GM12878 (cell line): ENCODE measurements around the gene TADA1. TPM values are rescaled to one million over a fixed set of nuclear protein-coding genes. Genes with fewer than 3 reads are reported as not detected.

ENCODE experiments used
- ATAC-seq: fragments of 200-7000 bp; cut with Tn5 transposase; 3 replicates; pipeline ENCODE4 v1.9.1; 2020; ENCODE audit warnings: mild to moderate bottlenecking, moderate library complexity
- BruUV-seq: library from RNA; stranded (reverse); fragments of 400-500 nt; replicated peaks from 2 replicates; lab custom pipeline; 2021; lab: Mats Ljungman, UMichigan
- CTCF ChIA-PET: fragments of 300-600 bp; sonication (Branson Sonifier 250); formaldehyde crosslinking; extraction: SDS; loops from one replicate; lab custom pipeline; 2021; ENCODE audit warnings: inconsistent platforms; lab: Yijun Ruan, JAX
- POLR2A ChIA-PET: fragments of 350-600 bp; formaldehyde crosslinking; extraction: SDS; loops from one replicate; lab custom pipeline; 2021; ENCODE audit warnings: inconsistent platforms; lab: Charles Lee
- RAD21 ChIA-PET: fragments of 300-600 bp; sonication (Branson Sonifier 250); formaldehyde crosslinking; loops from one replicate; lab custom pipeline; 2023; ENCODE audit warnings: antibody characterized with exemption; ENCODE audit not compliant: unreplicated experiment; lab: Charles Lee
- SMC1A ChIA-PET: fragments of 300-600 bp; sonication (Branson Sonifier 250); formaldehyde crosslinking; loops from one replicate; lab custom pipeline; 2023; ENCODE audit not compliant: unreplicated experiment, uncharacterized antibody; lab: Charles Lee
- DNase-seq: peaks from one replicate; pipeline ENCODE4 v3.0.0-alpha.2; 2011; ENCODE audit warnings: low read depth, low spot score
- FAIRE-seq: peaks from 3 replicates; lab custom pipeline; 2011; peaks lifted over from hg19 to GRCh38; lab: Jason Lieb, UNC
- H2AFZ ChIP-seq: 2 replicates; pipeline ENCODE4 v1.6.0; 2011; ENCODE audit warnings: low read depth, low read length, control low read depth; ENCODE audit not compliant: control insufficient read depth
- H3K27ac ChIP-seq: 2 replicates; pipeline ENCODE4 v1.5.1; 2011; ENCODE audit warnings: control low read depth; ENCODE audit not compliant: control insufficient read depth, insufficient read depth
- H3K27me3 ChIP-seq, 2 experiments: replicated peaks in 1 of 2; 2 replicates each; pipeline versions ENCODE4 v1.6.0 to v1.6.1; 2011; ENCODE audit warnings: low read length in 1 of 2; ENCODE audit not compliant: control insufficient read depth in 2 of 2, insufficient read depth in 2 of 2
- H3K36me3 ChIP-seq, 2 experiments: 2 replicates each; pipeline ENCODE4 v1.5.1; 2011; ENCODE audit warnings: low read length in 1 of 2; ENCODE audit not compliant: control insufficient read depth in 2 of 2, insufficient read depth in 2 of 2
- H3K4me1 ChIP-seq: 2 replicates; pipeline ENCODE4 v1.6.1; 2011; ENCODE audit warnings: mild to moderate bottlenecking, low read length, moderate library complexity, mixed read lengths; ENCODE audit not compliant: control insufficient read depth, insufficient read depth
- H3K4me2 ChIP-seq: 2 replicates; pipeline ENCODE4 v1.6.0; 2011; ENCODE audit warnings: control low read depth; ENCODE audit not compliant: control insufficient read depth, insufficient read depth
- H3K4me3 ChIP-seq: fragments of 200-600 bp; sonication (generic); 2 replicates; pipeline ENCODE4 v1.5.1; 2016
- H3K79me2 ChIP-seq: 2 replicates; pipeline ENCODE4 v1.6.0; 2011; ENCODE audit warnings: low read length; ENCODE audit not compliant: control insufficient read depth, insufficient read depth
- H3K9ac ChIP-seq: 2 replicates; pipeline ENCODE4 v1.8.0; 2011; ENCODE audit warnings: low read length, control low read depth, mixed read lengths; ENCODE audit not compliant: control insufficient read depth, insufficient read depth
- H3K9me3 ChIP-seq: replicated peaks from 3 replicates; pipeline ENCODE4 v1.5.1; 2011; ENCODE audit warnings: mild to moderate bottlenecking, low read length; ENCODE audit not compliant: control insufficient read depth, insufficient read depth
- H4K20me1 ChIP-seq: 2 replicates; pipeline ENCODE4 v1.6.0; 2011; ENCODE audit not compliant: control insufficient read depth, insufficient read depth
- SIX5 ChIP-seq: IDR thresholded peaks from 2 replicates; pipeline ENCODE4 v1.6.1; 2011; ENCODE audit warnings: mild to moderate bottlenecking, low read depth, low read length, moderate library complexity; ENCODE audit not compliant: severe bottlenecking
- in situ Hi-C: fragments of 300-500 bp; cut with MboI; formaldehyde crosslinking; loops from 9 replicates; pipeline ENCODE4 v1.14.3; 2018; ENCODE audit warnings: mixed read lengths
- intact Hi-C: fragments of 100-400 bp; cut with micrococcal nuclease; formaldehyde crosslinking; loops from one replicate; pipeline ENCODE4 v1.14.2; 2022; ENCODE audit not compliant: unreplicated experiment
- polyA plus RNA-seq, 11 experiments: library from polyadenylated mRNA; depleted of rRNA in 4 of 11; unstranded in 6 of 11; stranded (reverse) in 5 of 11; fragments of >200 nt; fragmentation: Nextera tagmentation in 4 of 11; fragmentation: Illumina TruSeq in 1 of 11; extraction: Ambion mirVana in 4 of 11; extraction: Trizol in 1 of 11; gene quantifications; 1 replicate in 1 of 11; 2 replicates in 10 of 11; pipeline versions ENCODE4 v1.2.1 to v1.2.3, GENCODE V29; 2011 to 2016; ENCODE audit warnings: inconsistent platforms in 2 of 11, missing spikeins in 2 of 11, low read depth in 1 of 11
- total RNA-seq, 4 experiments: library from RNA; depleted of rRNA in 3 of 4; stranded (reverse); fragments of >200 nt in 3 of 4; fragmentation: Illumina TruSeq in 1 of 4; extraction: Trizol in 1 of 4; gene quantifications; 2 replicates each; pipeline versions ENCODE4 v1.2.1 to v1.2.3, GENCODE V29; 2013 to 2021
- TF ChIP-seq, protein P1 (sequence below): IDR thresholded peaks from 2 replicates; pipeline ENCODE4 v1.6.1; 2012; ENCODE audit warnings: low read depth, low read length, improper control_type of control experiment
- TF ChIP-seq, protein P2 (sequence below): fragments of 450-650 bp; conservative IDR thresholded peaks from 2 replicates; pipeline ENCODE4 v1.6.1; 2017; ENCODE audit warnings: mild to moderate bottlenecking, moderate library complexity
- TF ChIP-seq, protein P3 (sequence below): fragments of 450-650 bp; IDR thresholded peaks from 2 replicates; pipeline ENCODE4 v1.6.1; 2017; ENCODE audit warnings: low read depth, mild to moderate bottlenecking, moderate library complexity

The TADA1 gene
- total and polyA plus RNA-seq, 10 of the 15 experiments (the other 5 are each of a cell fraction or from before 2014, with no cell fraction given): 15.2 to 38.6 (median 26.5) TPM

DNA sequence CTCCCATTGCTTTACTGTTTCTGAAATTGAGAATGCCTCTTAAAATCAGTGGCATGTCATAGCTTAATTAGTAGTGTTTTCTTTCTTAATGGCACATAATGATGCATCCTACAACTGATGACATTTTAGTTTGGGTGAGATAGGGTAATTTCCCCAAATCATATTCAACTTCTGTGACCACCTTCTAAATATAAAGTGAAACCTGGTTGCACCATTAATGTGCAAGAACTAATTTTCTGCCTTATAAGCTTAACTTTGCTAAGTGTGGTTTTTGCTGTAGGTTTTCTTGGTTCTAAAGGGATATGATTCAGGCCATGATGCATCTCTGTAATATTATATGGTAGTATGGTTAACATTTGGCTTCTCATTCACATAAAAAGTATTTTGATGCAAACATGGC, 27.9 kb downstream of the TADA1 start:
- POLR2A ChIA-PET: no interaction called here
- no peak for DNase-seq
- BruUV-seq: no TSS peak
- TF ChIP-seq, protein P1, sequence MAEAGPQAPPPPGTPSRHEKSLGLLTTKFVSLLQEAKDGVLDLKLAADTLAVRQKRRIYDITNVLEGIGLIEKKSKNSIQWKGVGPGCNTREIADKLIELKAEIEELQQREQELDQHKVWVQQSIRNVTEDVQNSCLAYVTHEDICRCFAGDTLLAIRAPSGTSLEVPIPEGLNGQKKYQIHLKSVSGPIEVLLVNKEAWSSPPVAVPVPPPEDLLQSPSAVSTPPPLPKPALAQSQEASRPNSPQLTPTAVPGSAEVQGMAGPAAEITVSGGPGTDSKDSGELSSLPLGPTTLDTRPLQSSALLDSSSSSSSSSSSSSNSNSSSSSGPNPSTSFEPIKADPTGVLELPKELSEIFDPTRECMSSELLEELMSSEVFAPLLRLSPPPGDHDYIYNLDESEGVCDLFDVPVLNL: no peak
- no peak for TF ChIP-seq SIX5
- TF ChIP-seq, protein P2, sequence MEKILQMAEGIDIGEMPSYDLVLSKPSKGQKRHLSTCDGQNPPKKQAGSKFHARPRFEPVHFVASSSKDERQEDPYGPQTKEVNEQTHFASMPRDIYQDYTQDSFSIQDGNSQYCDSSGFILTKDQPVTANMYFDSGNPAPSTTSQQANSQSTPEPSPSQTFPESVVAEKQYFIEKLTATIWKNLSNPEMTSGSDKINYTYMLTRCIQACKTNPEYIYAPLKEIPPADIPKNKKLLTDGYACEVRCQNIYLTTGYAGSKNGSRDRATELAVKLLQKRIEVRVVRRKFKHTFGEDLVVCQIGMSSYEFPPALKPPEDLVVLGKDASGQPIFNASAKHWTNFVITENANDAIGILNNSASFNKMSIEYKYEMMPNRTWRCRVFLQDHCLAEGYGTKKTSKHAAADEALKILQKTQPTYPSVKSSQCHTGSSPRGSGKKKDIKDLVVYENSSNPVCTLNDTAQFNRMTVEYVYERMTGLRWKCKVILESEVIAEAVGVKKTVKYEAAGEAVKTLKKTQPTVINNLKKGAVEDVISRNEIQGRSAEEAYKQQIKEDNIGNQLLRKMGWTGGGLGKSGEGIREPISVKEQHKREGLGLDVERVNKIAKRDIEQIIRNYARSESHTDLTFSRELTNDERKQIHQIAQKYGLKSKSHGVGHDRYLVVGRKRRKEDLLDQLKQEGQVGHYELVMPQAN: no peak
- TF ChIP-seq, protein P3, sequence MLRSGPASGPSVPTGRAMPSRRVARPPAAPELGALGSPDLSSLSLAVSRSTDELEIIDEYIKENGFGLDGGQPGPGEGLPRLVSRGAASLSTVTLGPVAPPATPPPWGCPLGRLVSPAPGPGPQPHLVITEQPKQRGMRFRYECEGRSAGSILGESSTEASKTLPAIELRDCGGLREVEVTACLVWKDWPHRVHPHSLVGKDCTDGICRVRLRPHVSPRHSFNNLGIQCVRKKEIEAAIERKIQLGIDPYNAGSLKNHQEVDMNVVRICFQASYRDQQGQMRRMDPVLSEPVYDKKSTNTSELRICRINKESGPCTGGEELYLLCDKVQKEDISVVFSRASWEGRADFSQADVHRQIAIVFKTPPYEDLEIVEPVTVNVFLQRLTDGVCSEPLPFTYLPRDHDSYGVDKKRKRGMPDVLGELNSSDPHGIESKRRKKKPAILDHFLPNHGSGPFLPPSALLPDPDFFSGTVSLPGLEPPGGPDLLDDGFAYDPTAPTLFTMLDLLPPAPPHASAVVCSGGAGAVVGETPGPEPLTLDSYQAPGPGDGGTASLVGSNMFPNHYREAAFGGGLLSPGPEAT: no peak
- TF ChIP-seq, all 136 proteins: peak for 0
- Histone ChIP-seq H3K4me2 (no peak overlapping the region), H3K9me3 (no peaks in the 10 kb centered on the region), H3K79me2 (peaks cover 2% of the 10 kb centered on the region), H3K9ac (no peak overlapping the region), H3K27me3 (no peaks in the 10 kb centered on the region), H4K20me1 (no peaks in the 10 kb centered on the region; the same call in 1 of the 2 replicates), H3K36me3 (peaks cover 29 to 54% of the 10 kb centered on the region in 2 experiments), H3K27ac (no peak overlapping the region), H3K4me1 (no peaks in the 10 kb centered on the region), H3K4me3 (no peak overlapping the region), H2AFZ (no peak overlapping the region)
- intact Hi-C loops (no loop called here), in situ Hi-C loops (no loop called here)
- SMC1A ChIA-PET: interaction anchor here (1.0 kb wide), 1 partner anchor 21 kb away, joined by 4 read pairs; no protein-coding TSS in a partner anchor
- ATAC-seq: no peak
- RAD21 ChIA-PET: no interaction called here
- FAIRE-seq: no peak
- CTCF ChIA-PET: no interaction called here
